H1 (cell line): ENCODE results near the gene HES5.

Source experiments
- ATF2 ChIP-seq: IDR thresholded peaks from 2 replicates; pipeline ENCODE4 v1.6.1; 2012; ENCODE audit warnings: low read length, inconsistent platforms
- CHD2 ChIP-seq: IDR thresholded peaks from 2 replicates; pipeline ENCODE4 v1.6.1; 2012; ENCODE audit warnings: low read length, improper control_type of control experiment
- CREB1 ChIP-seq: IDR thresholded peaks from 2 replicates; pipeline ENCODE4 v1.6.1; 2012; ENCODE audit warnings: inconsistent platforms
- HDAC2 ChIP-seq, 2 experiments: fragments of 300-600 bp in 1 of 2; sonication (generic) in 1 of 2; IDR thresholded peaks; 2 replicates each; pipeline ENCODE4 v1.6.1; 2011 to 2012; ENCODE audit warnings: low read depth in 2 of 2, low read length in 2 of 2, mild to moderate bottlenecking in 2 of 2, moderate library complexity in 2 of 2, borderline replicate concordance in 1 of 2, inconsistent platforms in 1 of 2
- JUN ChIP-seq: IDR thresholded peaks from 2 replicates; pipeline ENCODE4 v1.6.1; 2011; ENCODE audit warnings: low read depth, mild to moderate bottlenecking, improper control_type of control experiment, low read length
- JUND ChIP-seq: IDR thresholded peaks from 2 replicates; pipeline ENCODE4 v1.6.1; 2011; ENCODE audit warnings: mild to moderate bottlenecking, improper control_type of control experiment, low read length
- NANOG ChIP-seq: IDR thresholded peaks from 2 replicates; pipeline ENCODE4 v1.6.1; 2011; ENCODE audit warnings: low read length, low read depth, mild to moderate bottlenecking, inconsistent platforms; ENCODE audit not compliant: insufficient read depth, poor library complexity, severe bottlenecking
- POLR2A ChIP-seq, 2 experiments: IDR thresholded peaks; 1 replicate in 1 of 2; 2 replicates in 1 of 2; pipeline ENCODE4 v1.6.1; 2011; ENCODE audit warnings: low read depth in 2 of 2, low read length in 2 of 2, mild to moderate bottlenecking in 2 of 2; ENCODE audit errors: control extremely low read depth in 1 of 2
- RFX5 ChIP-seq: IDR thresholded peaks from 2 replicates; pipeline ENCODE4 v1.6.1; 2011; ENCODE audit warnings: low read depth, low read length, improper control_type of control experiment, borderline replicate concordance
- SIRT6 ChIP-seq: IDR thresholded peaks from one replicate; pipeline ENCODE4 v1.7.1; 2012; ENCODE audit warnings: low read length, inconsistent platforms
- SRF ChIP-seq: IDR thresholded peaks from 2 replicates; pipeline ENCODE4 v1.6.1; 2011; ENCODE audit warnings: mild to moderate bottlenecking, low read depth, low read length, moderate library complexity
- SUZ12 ChIP-seq: fragments of 200-600 bp; sonication (generic); IDR thresholded peaks from 2 replicates; pipeline ENCODE4 v1.6.1; 2012; ENCODE audit warnings: mild to moderate bottlenecking, inconsistent platforms, low read length, moderate library complexity, mixed read lengths
- YY1 ChIP-seq: IDR thresholded peaks from 2 replicates; pipeline ENCODE4 v1.6.1; 2011; ENCODE audit warnings: low read depth, mild to moderate bottlenecking, low read length
- TF ChIP-seq, protein P1 (sequence below), 3 experiments: IDR thresholded peaks; 1 replicate in 2 of 3; 2 replicates in 1 of 3; pipeline versions ENCODE4 v1.5.1 to v1.6.1; 2011; ENCODE audit warnings: low read length in 3 of 3, mild to moderate bottlenecking in 3 of 3, inconsistent platforms in 2 of 3, low read depth in 1 of 3, moderate library complexity in 1 of 3; ENCODE audit not compliant: insufficient read depth in 1 of 3; ENCODE audit errors: control extremely low read depth in 1 of 3

DNA sequence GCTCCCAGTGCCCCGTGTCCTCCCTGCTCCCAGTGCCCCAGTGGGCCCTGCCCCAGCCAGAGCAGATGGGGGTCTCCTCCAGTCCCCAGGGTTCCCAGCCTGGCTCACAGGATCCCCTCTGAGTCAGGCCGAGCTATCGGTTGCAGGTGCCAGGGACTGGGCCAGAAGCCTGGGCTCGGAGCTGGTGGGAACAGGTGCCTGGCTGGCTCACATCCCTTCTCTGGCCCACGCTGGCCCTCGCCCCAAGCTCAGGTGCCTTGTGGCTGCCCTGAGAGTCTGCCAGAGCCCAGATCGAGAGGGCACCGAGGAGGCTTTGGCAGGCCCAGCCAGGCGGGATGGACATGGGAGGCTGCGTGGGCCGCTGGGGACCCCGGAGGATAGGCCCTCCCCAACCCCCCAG is 35.0 kb downstream of the HES5 start:
- no peak for TF ChIP-seq POLR2A (IDR thresholded peaks at IDR 0.05; ENCODE audit: control extremely low read depth in 1 of 2, low read depth in 2 of 2, low read length in 2 of 2)
- TF ChIP-seq SRF = no peak
- TF ChIP-seq JUND = no peak
- no peak for TF ChIP-seq CREB1
- no peak for TF ChIP-seq CHD2
- TF ChIP-seq NANOG = no peak
- no peak for TF ChIP-seq RFX5
- TF ChIP-seq ATF2 = no peak
- no peak for TF ChIP-seq YY1
- TF ChIP-seq, protein P1, sequence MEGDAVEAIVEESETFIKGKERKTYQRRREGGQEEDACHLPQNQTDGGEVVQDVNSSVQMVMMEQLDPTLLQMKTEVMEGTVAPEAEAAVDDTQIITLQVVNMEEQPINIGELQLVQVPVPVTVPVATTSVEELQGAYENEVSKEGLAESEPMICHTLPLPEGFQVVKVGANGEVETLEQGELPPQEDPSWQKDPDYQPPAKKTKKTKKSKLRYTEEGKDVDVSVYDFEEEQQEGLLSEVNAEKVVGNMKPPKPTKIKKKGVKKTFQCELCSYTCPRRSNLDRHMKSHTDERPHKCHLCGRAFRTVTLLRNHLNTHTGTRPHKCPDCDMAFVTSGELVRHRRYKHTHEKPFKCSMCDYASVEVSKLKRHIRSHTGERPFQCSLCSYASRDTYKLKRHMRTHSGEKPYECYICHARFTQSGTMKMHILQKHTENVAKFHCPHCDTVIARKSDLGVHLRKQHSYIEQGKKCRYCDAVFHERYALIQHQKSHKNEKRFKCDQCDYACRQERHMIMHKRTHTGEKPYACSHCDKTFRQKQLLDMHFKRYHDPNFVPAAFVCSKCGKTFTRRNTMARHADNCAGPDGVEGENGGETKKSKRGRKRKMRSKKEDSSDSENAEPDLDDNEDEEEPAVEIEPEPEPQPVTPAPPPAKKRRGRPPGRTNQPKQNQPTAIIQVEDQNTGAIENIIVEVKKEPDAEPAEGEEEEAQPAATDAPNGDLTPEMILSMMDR (IDR thresholded peaks at IDR 0.05; ENCODE audit: control extremely low read depth in 1 of 3, insufficient read depth in 1 of 3, low read depth in 1 of 3, low read length in 3 of 3) = no peak
- no peak for TF ChIP-seq SUZ12
- no peak for TF ChIP-seq JUN
- no peak for TF ChIP-seq SIRT6
- TF ChIP-seq HDAC2 (IDR thresholded peaks at IDR 0.05; ENCODE audit: borderline replicate concordance in 1 of 2, low read depth in 2 of 2, low read length in 2 of 2) = no peak
